HEK293 (cell line): ENCODE results near the gene TNIP3.
A peak's percentile ranks its signal among the peaks of the same experiment; 100 is the strongest.

Source experiments
- CTCF ChIA-PET: fragments of 350-600 bp; formaldehyde crosslinking; extraction: SDS; loops from one replicate; lab custom pipeline; 2021; ENCODE audit warnings: antibody characterized with exemption; lab: Yijun Ruan, JAX
- POLR2A ChIA-PET: fragments of 300-600 bp; formaldehyde crosslinking; extraction: SDS; loops from one replicate; lab custom pipeline; 2020; ENCODE audit warnings: antibody characterized with exemption, inconsistent platforms; lab: Yijun Ruan, JAX
- H3K27ac ChIP-seq: fragments of 200-500 bp; sonication (Bioruptor generic); 2 replicates; pipeline ENCODE4 v1.5.1; 2014; ENCODE audit warnings: low read depth, low read length, control low read depth, inconsistent platforms; ENCODE audit errors: extremely low read depth
- H3K36me3 ChIP-seq, 2 experiments: fragments of 200-500 bp in 1 of 2; sonication (Bioruptor generic) in 1 of 2; 1 replicate in 1 of 2; 2 replicates in 1 of 2; pipeline ENCODE4 v1.5.1; 2014 to 2017; ENCODE audit warnings: inconsistent platforms in 2 of 2, low read length in 2 of 2; ENCODE audit not compliant: control insufficient read depth in 2 of 2, insufficient read depth in 1 of 2
- H3K4me1 ChIP-seq: fragments of 200-500 bp; sonication (Bioruptor generic); 2 replicates; pipeline ENCODE4 v1.5.1; 2014; ENCODE audit warnings: mild to moderate bottlenecking, low read length, inconsistent platforms; ENCODE audit not compliant: control insufficient read depth, insufficient read depth
- H3K4me3 ChIP-seq: 2 replicates; pipeline ENCODE4 v1.5.1; 2011; ENCODE audit warnings: low read depth, mild to moderate bottlenecking, control low read depth, low read length, moderate library complexity
- H3K9me3 ChIP-seq: fragments of 200-500 bp; sonication (Bioruptor generic); 2 replicates; pipeline ENCODE4 v1.5.1; 2014; ENCODE audit warnings: low read depth, low read length, inconsistent platforms; ENCODE audit not compliant: control insufficient read depth, insufficient read depth
- FEZF1 ChIP-seq: fragments of 450-650 bp; formaldehyde crosslinking; IDR thresholded peaks from 2 replicates; pipeline ENCODE4 v1.5.1; 2016; ENCODE audit warnings: missing biosample characterization, missing genetic modification characterization
- GLIS1 ChIP-seq: fragments of 450-650 bp; formaldehyde crosslinking; IDR thresholded peaks from 2 replicates; pipeline ENCODE4 v1.5.1; 2016; ENCODE audit warnings: missing biosample characterization, missing genetic modification characterization
- GLIS2 ChIP-seq: fragments of 450-650 bp; formaldehyde crosslinking; IDR thresholded peaks from 2 replicates; pipeline ENCODE4 v1.5.1; 2016; ENCODE audit warnings: missing biosample characterization, missing genetic modification characterization
- KLF16 ChIP-seq: fragments of 450-650 bp; formaldehyde crosslinking; IDR thresholded peaks from 2 replicates; pipeline ENCODE4 v1.5.1; 2017; ENCODE audit warnings: missing biosample characterization, missing genetic modification characterization
- SP2 ChIP-seq: fragments of 450-650 bp; formaldehyde crosslinking; IDR thresholded peaks from 2 replicates; pipeline ENCODE4 v1.5.1; 2016; ENCODE audit warnings: missing biosample characterization, missing genetic modification characterization
- WT1 ChIP-seq: fragments of 450-650 bp; formaldehyde crosslinking; IDR thresholded peaks from 2 replicates; pipeline ENCODE4 v1.5.1; 2016; ENCODE audit warnings: missing biosample characterization, missing genetic modification characterization
- ZNF184 ChIP-seq: fragments of 450-650 bp; IDR thresholded peaks from 2 replicates; pipeline ENCODE4 v1.5.1; 2018; ENCODE audit warnings: missing biosample characterization, mild to moderate bottlenecking, missing genetic modification characterization
- ZNF266 ChIP-seq: fragments of 450-650 bp; formaldehyde crosslinking; IDR thresholded peaks from 2 replicates; pipeline ENCODE4 v1.5.1; 2016; ENCODE audit warnings: missing biosample characterization, missing genetic modification characterization, low read depth
- ZNF302 ChIP-seq: fragments of 450-650 bp; formaldehyde crosslinking; IDR thresholded peaks from 2 replicates; pipeline ENCODE4 v1.5.1; 2016; ENCODE audit warnings: missing biosample characterization, missing genetic modification characterization, low read depth
- ZNF311 ChIP-seq: fragments of 450-650 bp; formaldehyde crosslinking; IDR thresholded peaks from 2 replicates; pipeline ENCODE4 v1.5.1; 2017; ENCODE audit warnings: missing biosample characterization, missing genetic modification characterization, borderline replicate concordance
- ZNF324 ChIP-seq: fragments of 450-650 bp; formaldehyde crosslinking; IDR thresholded peaks from 2 replicates; pipeline ENCODE4 v1.5.1; 2016; ENCODE audit warnings: missing biosample characterization, missing genetic modification characterization
- ZNF544 ChIP-seq: fragments of 450-650 bp; formaldehyde crosslinking; IDR thresholded peaks from 2 replicates; pipeline ENCODE4 v1.5.0; 2017; ENCODE audit warnings: missing biosample characterization, missing genetic modification characterization
- ZNF626 ChIP-seq: fragments of 450-650 bp; sonication (Bioruptor Pico); formaldehyde crosslinking; IDR thresholded peaks from 2 replicates; pipeline ENCODE4 v1.5.1; 2018; ENCODE audit warnings: missing biosample characterization, missing genetic modification characterization, inconsistent platforms
- ZNF660 ChIP-seq: fragments of 450-650 bp; IDR thresholded peaks from 2 replicates; pipeline ENCODE4 v1.5.1; 2018; ENCODE audit warnings: missing biosample characterization, mild to moderate bottlenecking, missing genetic modification characterization
- ZNF701 ChIP-seq: fragments of 450-650 bp; formaldehyde crosslinking; IDR thresholded peaks from 2 replicates; pipeline ENCODE4 v1.5.1; 2016; ENCODE audit warnings: missing biosample characterization, missing genetic modification characterization
- TF ChIP-seq, protein P1 (sequence below): fragments of 450-650 bp; formaldehyde crosslinking; IDR thresholded peaks from 2 replicates; pipeline ENCODE4 v1.5.1; 2016; ENCODE audit warnings: missing biosample characterization, missing genetic modification characterization
- TF ChIP-seq, protein P2 (sequence below): fragments of 450-650 bp; formaldehyde crosslinking; IDR thresholded peaks from 2 replicates; pipeline ENCODE4 v1.5.1; 2016; ENCODE audit warnings: missing biosample characterization, missing genetic modification characterization
- TF ChIP-seq, protein P3 (sequence below): fragments of 450-650 bp; formaldehyde crosslinking; IDR thresholded peaks from 2 replicates; pipeline ENCODE4 v1.5.1; 2017; ENCODE audit warnings: missing biosample characterization, missing genetic modification characterization
- TF ChIP-seq, protein P4 (sequence below): fragments of 450-650 bp; formaldehyde crosslinking; IDR thresholded peaks from 2 replicates; pipeline ENCODE4 v1.5.1; 2016; ENCODE audit warnings: missing biosample characterization, missing genetic modification characterization
- TF ChIP-seq, protein P5 (sequence below): fragments of 450-650 bp; formaldehyde crosslinking; IDR thresholded peaks from 2 replicates; pipeline ENCODE4 v1.5.1; 2016; ENCODE audit warnings: missing biosample characterization, missing genetic modification characterization, low read depth
- TF ChIP-seq, protein P6 (sequence below): fragments of 450-650 bp; formaldehyde crosslinking; IDR thresholded peaks from 2 replicates; pipeline ENCODE4 v1.5.1; 2016; ENCODE audit warnings: missing biosample characterization, missing genetic modification characterization, borderline replicate concordance
- TF ChIP-seq, protein P7 (sequence below): fragments of 450-650 bp; formaldehyde crosslinking; IDR thresholded peaks from 2 replicates; pipeline ENCODE4 v1.5.1; 2016; ENCODE audit warnings: missing biosample characterization, missing genetic modification characterization

Gene TNIP3

DNA sequence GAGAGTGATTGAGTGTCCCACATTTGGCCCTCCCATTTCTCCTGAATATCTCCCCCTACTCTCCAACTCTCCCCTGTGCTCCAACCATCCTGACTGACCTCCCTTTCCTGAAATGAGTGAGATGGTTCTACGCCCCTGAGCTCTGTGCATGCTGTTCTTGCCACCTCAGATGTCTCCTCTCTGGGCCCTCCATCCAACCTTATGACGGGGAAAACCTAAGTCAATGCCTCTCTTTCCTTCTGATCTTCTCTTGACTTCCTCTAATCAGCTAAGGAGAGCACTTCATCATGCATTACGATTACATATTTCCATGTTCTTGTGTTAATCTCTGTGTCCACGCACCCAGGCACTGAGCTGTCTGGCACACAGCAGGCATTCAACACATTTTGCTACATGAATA, 1.1 kb upstream of the TNIP3 start (continued):
- TF ChIP-seq ZNF660 (tag by site-specific recombination) (no peak), ZNF626 (tag by site-specific recombination) (no peak), GLIS1 (tag by site-specific recombination) (no peak)

DNA sequence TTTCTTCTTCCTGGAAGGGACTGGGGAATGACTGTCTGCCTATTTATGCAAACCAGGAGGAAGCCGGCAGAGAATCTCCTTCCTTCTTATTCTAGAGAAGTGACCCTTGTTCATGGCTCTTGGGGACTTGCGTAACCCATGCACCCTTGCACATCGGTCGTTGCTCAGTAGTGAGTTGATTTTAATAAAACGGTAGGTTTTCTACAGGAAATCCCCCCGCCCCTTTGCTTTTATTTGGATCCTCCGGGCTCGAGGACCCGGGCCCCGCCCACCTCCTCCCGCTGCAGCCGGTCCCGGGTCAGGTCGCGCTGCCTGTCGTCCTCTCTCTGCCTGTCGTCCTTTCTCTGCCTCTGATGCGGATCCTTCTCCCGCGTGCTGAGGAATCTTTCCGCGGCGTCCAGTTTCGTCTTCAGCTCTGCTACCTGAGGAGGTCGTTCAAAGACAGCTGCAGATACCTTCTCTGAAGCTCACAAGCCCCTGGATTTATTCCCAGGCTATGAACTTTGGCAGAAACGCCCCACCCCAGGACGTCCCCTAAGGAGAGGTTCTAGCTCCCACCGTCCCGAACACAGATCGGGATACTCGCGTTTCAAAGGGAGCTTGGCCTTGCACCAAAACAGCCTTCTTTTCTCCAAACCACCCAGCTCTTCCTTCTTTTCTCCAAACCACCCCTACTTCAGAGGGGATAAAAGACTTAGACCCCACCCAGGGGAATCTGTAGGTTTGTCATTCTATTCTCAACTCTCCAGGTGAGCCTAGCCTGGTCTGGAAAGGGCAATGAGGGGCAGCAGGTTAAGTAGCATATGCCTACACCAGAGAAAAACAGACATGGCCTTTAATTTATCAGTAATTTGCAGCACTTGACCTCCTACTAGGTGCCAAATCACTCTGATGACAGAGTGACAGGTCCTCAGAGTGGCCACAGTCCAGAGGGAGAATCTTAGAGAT, 7.0 kb downstream of the TNIP3 start:
- no peaks in the 10 kb centered on the region for H3K36me3 ChIP-seq
- H3K4me1 ChIP-seq = no peaks in the 10 kb centered on the region
- no peak overlapping the region for H3K27ac ChIP-seq
- CTCF ChIA-PET = interaction anchor here (0.6 kb wide), 1 partner anchor 191 kb away, joined by 3 read pairs; no protein-coding TSS in a partner anchor
- POLR2A ChIA-PET = no interaction called here
- H3K9me3 ChIP-seq = no peaks in the 10 kb centered on the region
- H3K4me3 ChIP-seq = peak overlapping the region; percentile 50
- TF ChIP-seq, protein P1, sequence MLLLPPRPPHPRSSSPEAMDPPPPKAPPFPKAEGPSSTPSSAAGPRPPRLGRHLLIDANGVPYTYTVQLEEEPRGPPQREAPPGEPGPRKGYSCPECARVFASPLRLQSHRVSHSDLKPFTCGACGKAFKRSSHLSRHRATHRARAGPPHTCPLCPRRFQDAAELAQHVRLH (tag by site-specific recombination) = no peak
- TF ChIP-seq, protein P2, sequence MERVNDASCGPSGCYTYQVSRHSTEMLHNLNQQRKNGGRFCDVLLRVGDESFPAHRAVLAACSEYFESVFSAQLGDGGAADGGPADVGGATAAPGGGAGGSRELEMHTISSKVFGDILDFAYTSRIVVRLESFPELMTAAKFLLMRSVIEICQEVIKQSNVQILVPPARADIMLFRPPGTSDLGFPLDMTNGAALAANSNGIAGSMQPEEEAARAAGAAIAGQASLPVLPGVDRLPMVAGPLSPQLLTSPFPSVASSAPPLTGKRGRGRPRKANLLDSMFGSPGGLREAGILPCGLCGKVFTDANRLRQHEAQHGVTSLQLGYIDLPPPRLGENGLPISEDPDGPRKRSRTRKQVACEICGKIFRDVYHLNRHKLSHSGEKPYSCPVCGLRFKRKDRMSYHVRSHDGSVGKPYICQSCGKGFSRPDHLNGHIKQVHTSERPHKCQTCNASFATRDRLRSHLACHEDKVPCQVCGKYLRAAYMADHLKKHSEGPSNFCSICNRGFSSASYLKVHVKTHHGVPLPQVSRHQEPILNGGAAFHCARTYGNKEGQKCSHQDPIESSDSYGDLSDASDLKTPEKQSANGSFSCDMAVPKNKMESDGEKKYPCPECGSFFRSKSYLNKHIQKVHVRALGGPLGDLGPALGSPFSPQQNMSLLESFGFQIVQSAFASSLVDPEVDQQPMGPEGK (tag by site-specific recombination) = no peak
- TF ChIP-seq ZNF266 (no peak), ZNF324 (tag by site-specific recombination) (no peak), ZNF311 (tag by site-specific recombination) (no peak), ZNF701 (tag by site-specific recombination) (no peak), ZNF544 (tag by site-specific recombination) (no peak), KLF16 (tag by site-specific recombination) (no peak), ZNF184 (no peak), SP2 (tag by site-specific recombination) (no peak), GLIS2 (tag by site-specific recombination) (no peak), WT1 (no peak), ZNF302 (tag by site-specific recombination) (no peak), FEZF1 (tag by site-specific recombination) (no peak)
- TF ChIP-seq, protein P3, sequence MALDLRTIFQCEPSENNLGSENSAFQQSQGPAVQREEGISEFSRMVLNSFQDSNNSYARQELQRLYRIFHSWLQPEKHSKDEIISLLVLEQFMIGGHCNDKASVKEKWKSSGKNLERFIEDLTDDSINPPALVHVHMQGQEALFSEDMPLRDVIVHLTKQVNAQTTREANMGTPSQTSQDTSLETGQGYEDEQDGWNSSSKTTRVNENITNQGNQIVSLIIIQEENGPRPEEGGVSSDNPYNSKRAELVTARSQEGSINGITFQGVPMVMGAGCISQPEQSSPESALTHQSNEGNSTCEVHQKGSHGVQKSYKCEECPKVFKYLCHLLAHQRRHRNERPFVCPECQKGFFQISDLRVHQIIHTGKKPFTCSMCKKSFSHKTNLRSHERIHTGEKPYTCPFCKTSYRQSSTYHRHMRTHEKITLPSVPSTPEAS (tag by site-specific recombination) = no peak
- TF ChIP-seq, protein P4, sequence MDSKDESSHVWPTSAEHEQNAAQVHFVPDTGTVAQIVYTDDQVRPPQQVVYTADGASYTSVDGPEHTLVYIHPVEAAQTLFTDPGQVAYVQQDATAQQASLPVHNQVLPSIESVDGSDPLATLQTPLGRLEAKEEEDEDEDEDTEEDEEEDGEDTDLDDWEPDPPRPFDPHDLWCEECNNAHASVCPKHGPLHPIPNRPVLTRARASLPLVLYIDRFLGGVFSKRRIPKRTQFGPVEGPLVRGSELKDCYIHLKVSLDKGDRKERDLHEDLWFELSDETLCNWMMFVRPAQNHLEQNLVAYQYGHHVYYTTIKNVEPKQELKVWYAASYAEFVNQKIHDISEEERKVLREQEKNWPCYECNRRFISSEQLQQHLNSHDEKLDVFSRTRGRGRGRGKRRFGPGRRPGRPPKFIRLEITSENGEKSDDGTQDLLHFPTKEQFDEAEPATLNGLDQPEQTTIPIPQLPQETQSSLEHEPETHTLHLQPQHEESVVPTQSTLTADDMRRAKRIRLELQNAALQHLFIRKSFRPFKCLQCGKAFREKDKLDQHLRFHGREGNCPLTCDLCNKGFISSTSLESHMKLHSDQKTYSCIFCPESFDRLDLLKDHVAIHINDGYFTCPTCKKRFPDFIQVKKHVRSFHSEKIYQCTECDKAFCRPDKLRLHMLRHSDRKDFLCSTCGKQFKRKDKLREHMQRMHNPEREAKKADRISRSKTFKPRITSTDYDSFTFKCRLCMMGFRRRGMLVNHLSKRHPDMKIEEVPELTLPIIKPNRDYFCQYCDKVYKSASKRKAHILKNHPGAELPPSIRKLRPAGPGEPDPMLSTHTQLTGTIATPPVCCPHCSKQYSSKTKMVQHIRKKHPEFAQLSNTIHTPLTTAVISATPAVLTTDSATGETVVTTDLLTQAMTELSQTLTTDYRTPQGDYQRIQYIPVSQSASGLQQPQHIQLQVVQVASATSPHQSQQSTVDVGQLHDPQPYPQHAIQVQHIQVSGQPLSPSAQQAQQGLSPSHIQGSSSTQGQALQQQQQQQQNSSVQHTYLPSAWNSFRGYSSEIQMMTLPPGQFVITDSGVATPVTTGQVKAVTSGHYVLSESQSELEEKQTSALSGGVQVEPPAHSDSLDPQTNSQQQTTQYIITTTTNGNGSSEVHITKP (tag by site-specific recombination) = peak; percentile 84
- TF ChIP-seq, protein P5, sequence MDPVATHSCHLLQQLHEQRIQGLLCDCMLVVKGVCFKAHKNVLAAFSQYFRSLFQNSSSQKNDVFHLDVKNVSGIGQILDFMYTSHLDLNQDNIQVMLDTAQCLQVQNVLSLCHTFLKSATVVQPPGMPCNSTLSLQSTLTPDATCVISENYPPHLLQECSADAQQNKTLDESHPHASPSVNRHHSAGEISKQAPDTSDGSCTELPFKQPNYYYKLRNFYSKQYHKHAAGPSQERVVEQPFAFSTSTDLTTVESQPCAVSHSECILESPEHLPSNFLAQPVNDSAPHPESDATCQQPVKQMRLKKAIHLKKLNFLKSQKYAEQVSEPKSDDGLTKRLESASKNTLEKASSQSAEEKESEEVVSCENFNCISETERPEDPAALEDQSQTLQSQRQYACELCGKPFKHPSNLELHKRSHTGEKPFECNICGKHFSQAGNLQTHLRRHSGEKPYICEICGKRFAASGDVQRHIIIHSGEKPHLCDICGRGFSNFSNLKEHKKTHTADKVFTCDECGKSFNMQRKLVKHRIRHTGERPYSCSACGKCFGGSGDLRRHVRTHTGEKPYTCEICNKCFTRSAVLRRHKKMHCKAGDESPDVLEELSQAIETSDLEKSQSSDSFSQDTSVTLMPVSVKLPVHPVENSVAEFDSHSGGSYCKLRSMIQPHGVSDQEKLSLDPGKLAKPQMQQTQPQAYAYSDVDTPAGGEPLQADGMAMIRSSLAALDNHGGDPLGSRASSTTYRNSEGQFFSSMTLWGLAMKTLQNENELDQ = no peak
- TF ChIP-seq, protein P6, sequence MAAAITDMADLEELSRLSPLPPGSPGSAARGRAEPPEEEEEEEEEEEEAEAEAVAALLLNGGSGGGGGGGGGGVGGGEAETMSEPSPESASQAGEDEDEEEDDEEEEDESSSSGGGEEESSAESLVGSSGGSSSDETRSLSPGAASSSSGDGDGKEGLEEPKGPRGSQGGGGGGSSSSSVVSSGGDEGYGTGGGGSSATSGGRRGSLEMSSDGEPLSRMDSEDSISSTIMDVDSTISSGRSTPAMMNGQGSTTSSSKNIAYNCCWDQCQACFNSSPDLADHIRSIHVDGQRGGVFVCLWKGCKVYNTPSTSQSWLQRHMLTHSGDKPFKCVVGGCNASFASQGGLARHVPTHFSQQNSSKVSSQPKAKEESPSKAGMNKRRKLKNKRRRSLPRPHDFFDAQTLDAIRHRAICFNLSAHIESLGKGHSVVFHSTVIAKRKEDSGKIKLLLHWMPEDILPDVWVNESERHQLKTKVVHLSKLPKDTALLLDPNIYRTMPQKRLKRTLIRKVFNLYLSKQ (tag by site-specific recombination) = no peak
- TF ChIP-seq, protein P7, sequence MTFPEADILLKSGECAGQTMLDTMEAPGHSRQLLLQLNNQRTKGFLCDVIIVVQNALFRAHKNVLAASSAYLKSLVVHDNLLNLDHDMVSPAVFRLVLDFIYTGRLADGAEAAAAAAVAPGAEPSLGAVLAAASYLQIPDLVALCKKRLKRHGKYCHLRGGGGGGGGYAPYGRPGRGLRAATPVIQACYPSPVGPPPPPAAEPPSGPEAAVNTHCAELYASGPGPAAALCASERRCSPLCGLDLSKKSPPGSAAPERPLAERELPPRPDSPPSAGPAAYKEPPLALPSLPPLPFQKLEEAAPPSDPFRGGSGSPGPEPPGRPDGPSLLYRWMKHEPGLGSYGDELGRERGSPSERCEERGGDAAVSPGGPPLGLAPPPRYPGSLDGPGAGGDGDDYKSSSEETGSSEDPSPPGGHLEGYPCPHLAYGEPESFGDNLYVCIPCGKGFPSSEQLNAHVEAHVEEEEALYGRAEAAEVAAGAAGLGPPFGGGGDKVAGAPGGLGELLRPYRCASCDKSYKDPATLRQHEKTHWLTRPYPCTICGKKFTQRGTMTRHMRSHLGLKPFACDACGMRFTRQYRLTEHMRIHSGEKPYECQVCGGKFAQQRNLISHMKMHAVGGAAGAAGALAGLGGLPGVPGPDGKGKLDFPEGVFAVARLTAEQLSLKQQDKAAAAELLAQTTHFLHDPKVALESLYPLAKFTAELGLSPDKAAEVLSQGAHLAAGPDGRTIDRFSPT = no peak
